GM12874 (cell line): ENCODE results near the gene CSAD.

Experiments
- CTCF ChIP-seq: IDR thresholded peaks from 2 replicates; pipeline ENCODE4 v1.5.1; 2011; ENCODE audit warnings: low read depth, mild to moderate bottlenecking, control low read depth, low read length, moderate library complexity; ENCODE audit not compliant: insufficient read depth

CSAD gene

DNA sequence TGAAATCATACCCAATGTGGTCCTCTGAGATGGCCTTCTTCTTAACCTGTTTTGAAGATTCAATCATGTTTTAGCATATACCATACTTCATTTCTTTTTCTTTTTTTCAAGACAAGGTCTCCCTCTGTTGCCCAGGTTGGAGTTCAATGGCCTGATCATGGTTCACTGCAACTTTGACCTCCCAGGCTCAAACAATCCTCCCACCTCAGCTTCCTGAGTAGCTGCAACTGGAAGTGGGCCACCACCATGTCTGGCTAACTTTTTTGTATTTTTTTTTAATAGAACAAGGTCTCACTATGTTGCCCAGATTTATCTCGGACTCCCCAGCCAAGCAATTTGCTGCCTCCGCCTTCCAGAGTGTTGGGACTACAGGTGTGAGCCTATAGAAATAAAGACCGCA lies 47.0 kb downstream of the CSAD start:
- TF ChIP-seq CTCF = no peak

GRCh38 chr12:53131844-53132243 lies 48.9 kb downstream of the CSAD start:
- no peak for TF ChIP-seq CTCF

- no peak for TF ChIP-seq CTCF
Observed at GRCh38 chr12:53128780-53129569, 51.8 kb downstream of the CSAD start.

- TF ChIP-seq CTCF = no peak
Observed at GRCh38 chr12:53127169-53127568, 53.6 kb downstream of the CSAD start.

- TF ChIP-seq CTCF = no peak
Observed at GRCh38 chr12:53124352-53124723, 56.4 kb downstream of the CSAD start.

GRCh38 chr12:53123578-53124351 lies 57.0 kb downstream of the CSAD start:
- no peak for TF ChIP-seq CTCF

DNA sequence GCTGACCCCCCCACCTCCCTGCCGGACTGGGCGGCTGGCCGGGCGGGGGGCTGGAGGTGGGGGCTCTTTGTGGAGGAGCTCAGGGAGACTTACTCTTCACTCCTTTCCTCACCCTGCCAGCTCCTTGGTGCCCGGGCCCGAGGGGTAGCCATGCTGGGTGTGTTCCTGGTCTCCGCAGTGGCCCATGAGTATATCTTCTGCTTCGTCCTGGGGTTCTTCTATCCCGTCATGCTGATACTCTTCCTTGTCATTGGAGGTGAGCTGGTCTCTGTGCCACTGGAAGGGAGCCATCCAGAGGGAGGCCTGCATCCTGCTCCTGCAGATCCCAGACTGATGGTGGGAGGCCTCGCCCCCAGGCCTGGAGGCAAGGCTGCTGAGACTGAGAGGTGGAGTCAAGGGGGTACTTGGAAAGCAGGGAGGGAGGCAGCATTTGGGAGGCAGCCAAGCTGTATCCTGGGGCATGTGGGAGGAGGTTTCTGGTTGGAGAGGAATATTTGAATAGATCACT lies 57.7 kb downstream of the CSAD start:
- no peak for TF ChIP-seq CTCF
